Body of pancreas (tissue), 4 donors: Measurements from ENCODE around the gene MAN2B1. TPM values are rescaled to one million over a fixed set of nuclear protein-coding genes. Genes with fewer than 3 reads are reported as not detected.

Experiments used
- ATAC-seq: fragments of 150-250 bp; one replicate; pipeline ENCODE4 v1.9.1; 2016
- DNase-seq, 4 donors: peaks; one replicate each; pipeline ENCODE4 v3.0.0-alpha.2; 2019
- H3K27ac ChIP-seq, 4 donors: fragments of 200-600 bp; sonication (generic); 1 replicate in 3 of 4; 2 replicates in 1 of 4; pipeline versions ENCODE4 v1.5.1 to v1.6.1; 2016 to 2019; ENCODE audit warnings: mild to moderate bottlenecking in 1 of 4, mixed read lengths in 1 of 4, moderate library complexity in 1 of 4
- H3K27me3 ChIP-seq, 2 donors: fragments of 200-600 bp; sonication (generic); one replicate each; pipeline ENCODE4 v1.6.0; 2016; ENCODE audit warnings: mild to moderate bottlenecking in 1 of 2
- H3K36me3 ChIP-seq, 2 donors: fragments of 200-600 bp; sonication (generic); replicated peaks in 1 of 2; 2 replicates each; pipeline ENCODE4 v1.5.1; 2016; ENCODE audit warnings: low read depth in 2 of 2; ENCODE audit not compliant: insufficient read depth in 1 of 2
- H3K4me1 ChIP-seq: fragments of 200-600 bp; sonication (generic); one replicate; pipeline ENCODE4 v1.6.0; 2016
- H3K4me3 ChIP-seq, 2 donors: fragments of 200-600 bp; sonication (generic); 1 replicate in 1 of 2; 2 replicates in 1 of 2; pipeline ENCODE4 v1.5.1; 2016 to 2019
- H3K9me3 ChIP-seq, 3 donors: fragments of 200-600 bp; sonication (generic); 1 replicate in 2 of 3; 2 replicates in 1 of 3; pipeline ENCODE4 v1.5.1; 2016
- POLR2A ChIP-seq, 3 donors: fragments of 450-650 bp; IDR thresholded peaks; one replicate each; pipeline ENCODE4 v1.6.1; 2016; ENCODE audit warnings: antibody characterized with exemption in 3 of 3, mild to moderate bottlenecking in 2 of 3
- WGBS, 2 donors: methylation state at CpG; one replicate each; pipeline ENCODE4 v1.1.5; 2017; 5-methylcytosine and 5-hydroxymethylcytosine counted together
- intact Hi-C: fragments of 100-400 bp; cut with DNase I; formaldehyde crosslinking; loops from one replicate; pipeline ENCODE4 v1.15.1; 2023
- total RNA-seq, 2 donors: library from RNA; depleted of rRNA; stranded (reverse); fragments of >200 nt; gene quantifications; one replicate each; pipeline ENCODE4 v1.1.0, GENCODE V29; 2016
- TF ChIP-seq, protein P1 (sequence below), 7 experiments: fragments of 450-650 bp in 4 of 7; fragments of 200-600 bp in 3 of 7; sonication (generic) in 3 of 7; IDR thresholded peaks; one replicate each; pipeline ENCODE4 v1.5.1; 2016 to 2019; ENCODE audit warnings: antibody characterized with exemption in 7 of 7

The MAN2B1 gene
- total RNA-seq, 2 donors from 2014 or later: 30.0 to 48.0 TPM

DNA sequence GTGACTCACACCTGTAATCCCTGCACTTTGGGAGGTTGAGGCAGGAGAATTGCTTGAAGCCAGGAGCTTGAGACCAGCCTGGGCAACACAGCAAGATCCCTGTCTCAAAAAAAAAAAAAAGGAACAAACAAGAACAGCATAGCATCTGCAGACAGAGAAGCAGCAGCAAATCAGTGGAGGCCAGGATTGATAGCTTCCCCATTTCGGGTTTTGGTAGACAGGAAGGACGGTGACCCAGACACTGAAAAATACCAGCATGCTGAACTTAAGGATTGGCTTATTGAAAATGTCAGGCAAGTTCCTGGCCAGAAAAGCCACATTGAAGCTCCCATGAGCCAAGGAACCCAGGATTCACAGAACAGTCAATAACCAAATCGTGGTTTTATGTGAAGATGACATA, 58.9 kb downstream of the MAN2B1 start:
- Histone ChIP-seq H3K4me3 (no peak overlapping the region), H3K27me3 (no peaks in the 10 kb centered on the region), H3K9me3 (no peaks in the 10 kb centered on the region), H3K27ac (no peak overlapping the region), H3K36me3 (no peaks in the 10 kb centered on the region), H3K4me1 (peaks cover 18% of the 10 kb centered on the region)
- ATAC-seq: no peak
- intact Hi-C loops: no loop called here
- WGBS, 2 donors: 70 to 89% methylated on average over 3 of the region's 3 CpGs
- TF ChIP-seq POLR2A (IDR thresholded peaks at IDR 0.05): no peak
- TF ChIP-seq, protein P1, sequence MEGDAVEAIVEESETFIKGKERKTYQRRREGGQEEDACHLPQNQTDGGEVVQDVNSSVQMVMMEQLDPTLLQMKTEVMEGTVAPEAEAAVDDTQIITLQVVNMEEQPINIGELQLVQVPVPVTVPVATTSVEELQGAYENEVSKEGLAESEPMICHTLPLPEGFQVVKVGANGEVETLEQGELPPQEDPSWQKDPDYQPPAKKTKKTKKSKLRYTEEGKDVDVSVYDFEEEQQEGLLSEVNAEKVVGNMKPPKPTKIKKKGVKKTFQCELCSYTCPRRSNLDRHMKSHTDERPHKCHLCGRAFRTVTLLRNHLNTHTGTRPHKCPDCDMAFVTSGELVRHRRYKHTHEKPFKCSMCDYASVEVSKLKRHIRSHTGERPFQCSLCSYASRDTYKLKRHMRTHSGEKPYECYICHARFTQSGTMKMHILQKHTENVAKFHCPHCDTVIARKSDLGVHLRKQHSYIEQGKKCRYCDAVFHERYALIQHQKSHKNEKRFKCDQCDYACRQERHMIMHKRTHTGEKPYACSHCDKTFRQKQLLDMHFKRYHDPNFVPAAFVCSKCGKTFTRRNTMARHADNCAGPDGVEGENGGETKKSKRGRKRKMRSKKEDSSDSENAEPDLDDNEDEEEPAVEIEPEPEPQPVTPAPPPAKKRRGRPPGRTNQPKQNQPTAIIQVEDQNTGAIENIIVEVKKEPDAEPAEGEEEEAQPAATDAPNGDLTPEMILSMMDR (IDR thresholded peaks at IDR 0.05): no peak
- peak in 1 of 4 donors; percentile 10 for DNase-seq

DNA sequence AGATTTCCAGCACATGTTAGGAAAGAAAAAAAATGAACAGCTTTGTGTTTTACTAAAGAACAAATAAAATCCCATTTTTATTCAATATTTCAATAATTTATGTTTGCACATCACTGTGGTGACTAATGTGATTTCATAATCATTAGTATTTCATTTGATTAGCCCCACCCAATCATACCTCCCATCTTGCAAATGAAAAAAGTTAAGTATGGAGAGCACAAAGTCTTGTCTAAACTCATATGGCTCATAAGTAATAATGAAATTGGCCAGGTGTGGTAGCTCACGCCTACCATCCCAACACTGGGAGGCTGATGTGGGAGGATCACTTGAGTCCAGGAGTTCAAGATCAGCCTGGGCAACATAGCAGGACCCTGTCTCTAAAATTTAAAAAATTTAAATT, 59.7 kb downstream of the MAN2B1 start:
- Histone ChIP-seq H3K27ac (no peak overlapping the region), H3K27me3 (no peaks in the 10 kb centered on the region), H3K4me1 (peaks cover 12% of the 10 kb centered on the region), H3K4me3 (no peak overlapping the region), H3K9me3 (no peaks in the 10 kb centered on the region), H3K36me3 (no peaks in the 10 kb centered on the region)
- TF ChIP-seq, protein P1 (IDR thresholded peaks at IDR 0.05): no peak
- no peak for TF ChIP-seq POLR2A (IDR thresholded peaks at IDR 0.05)
- WGBS, 2 donors: 90 to 92% methylated on average over 1 of the region's 1 CpG
- intact Hi-C loops: no loop called here
- ATAC-seq (no peak), DNase-seq (no peak)

DNA sequence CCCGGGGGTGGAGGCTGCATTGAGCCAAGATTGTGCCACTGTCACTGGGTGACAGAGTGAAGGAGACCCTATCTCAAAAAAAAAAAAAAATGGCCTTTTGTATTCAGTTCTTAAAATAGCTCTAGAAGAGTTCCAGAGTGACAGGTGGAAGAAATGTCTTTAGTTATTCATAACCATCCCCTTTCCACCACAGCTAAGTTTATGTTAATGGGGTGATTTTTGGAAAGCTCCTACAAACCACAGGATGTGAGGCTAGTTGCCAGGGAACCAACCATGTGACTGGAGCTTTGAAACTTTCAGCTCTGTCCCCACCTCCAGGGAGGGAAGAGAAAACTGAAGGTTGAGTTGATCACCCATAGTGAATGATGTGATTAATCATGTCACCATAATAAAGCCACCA, 62.8 kb downstream of the MAN2B1 start:
- H3K9me3 ChIP-seq: no peaks in the 10 kb centered on the region
- no peak for DNase-seq
- no peak for ATAC-seq
- no peaks in the 10 kb centered on the region for H3K27me3 ChIP-seq
- intact Hi-C loops: no loop called here
- H3K27ac ChIP-seq: no peak overlapping the region
- 79 to 88% methylated on average over 1 of the region's 1 CpG for whole genome bisulfite sequencing, 2 donors
- TF ChIP-seq, protein P1 (IDR thresholded peaks at IDR 0.05): no peak
- TF ChIP-seq POLR2A (IDR thresholded peaks at IDR 0.05): no peak
- H3K4me1 ChIP-seq: no peaks in the 10 kb centered on the region
- no peak overlapping the region for H3K4me3 ChIP-seq
- H3K36me3 ChIP-seq: no peaks in the 10 kb centered on the region

DNA sequence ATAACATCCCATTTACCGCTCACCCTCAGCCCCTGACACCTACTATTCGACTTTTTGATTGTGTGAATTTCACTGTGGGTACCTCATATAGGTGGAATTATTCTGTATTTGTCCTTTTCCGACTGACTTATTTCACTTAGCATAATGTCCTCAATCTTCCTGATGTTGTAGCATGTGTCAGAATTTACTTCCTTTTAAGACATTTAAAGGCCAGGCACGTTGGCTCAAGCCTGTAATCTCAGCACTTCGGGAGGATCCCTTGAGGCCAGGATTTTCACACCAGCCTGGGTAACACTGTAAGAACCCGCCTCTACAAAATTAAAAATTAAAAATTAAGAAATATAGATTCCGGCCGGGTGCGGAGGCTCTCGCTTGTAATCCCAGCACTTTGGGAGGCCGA, 68.9 kb downstream of the MAN2B1 start:
- H3K9me3 ChIP-seq: no peaks in the 10 kb centered on the region
- H3K4me1 ChIP-seq: no peaks in the 10 kb centered on the region
- H3K27ac ChIP-seq: no peak overlapping the region
- DNase-seq: no peak
- H3K4me3 ChIP-seq: no peak overlapping the region
- no peaks in the 10 kb centered on the region for H3K27me3 ChIP-seq
- peaks cover 0 to 4% of the 10 kb centered on the region in 2 donors for H3K36me3 ChIP-seq
- WGBS, 2 donors: 85 to 89% methylated on average over 11 of the region's 11 CpGs
- intact Hi-C loops: no loop called here
- TF ChIP-seq, protein P1 (IDR thresholded peaks at IDR 0.05): no peak
- no peak for TF ChIP-seq POLR2A (IDR thresholded peaks at IDR 0.05)
- no peak for ATAC-seq

DNA sequence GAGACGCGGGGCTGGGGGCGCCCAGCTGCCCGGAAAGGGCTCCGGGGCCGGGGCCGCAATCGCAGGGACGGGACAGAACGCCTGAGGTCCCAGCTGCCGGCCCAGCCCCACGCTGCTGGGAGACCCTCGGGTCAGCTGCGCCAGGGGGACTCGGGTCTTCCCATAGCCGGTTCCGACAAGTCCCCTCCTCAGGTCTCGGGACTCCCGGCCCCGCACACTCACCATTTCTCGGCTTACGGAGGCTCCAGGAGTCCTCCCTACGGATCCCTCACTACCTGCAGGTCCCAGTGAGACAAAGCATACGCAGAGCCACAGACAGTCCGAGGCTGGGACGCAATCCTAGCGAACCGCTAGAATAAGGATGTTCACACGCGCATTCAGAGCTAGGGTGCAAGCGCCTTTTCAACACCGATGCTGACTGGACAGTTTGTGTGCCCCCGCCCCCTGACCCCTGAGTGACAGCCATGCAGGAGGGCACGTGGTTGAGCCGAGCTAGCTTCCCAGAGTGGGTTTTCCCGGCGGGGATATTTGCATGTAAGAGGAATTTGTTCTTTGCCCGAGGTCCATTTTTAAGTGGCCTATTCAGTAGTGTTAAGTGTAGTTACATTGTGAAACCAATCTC, 69.5 kb downstream of the MAN2B1 start:
- no peak for ATAC-seq
- TF ChIP-seq, protein P1 (IDR thresholded peaks at IDR 0.05): no peak
- TF ChIP-seq POLR2A (IDR thresholded peaks at IDR 0.05): no peak
- Histone ChIP-seq H3K9me3 (no peaks in the 10 kb centered on the region), H3K36me3 (peaks cover 0 to 4% of the 10 kb centered on the region in 2 donors), H3K27ac (no peak overlapping the region), H3K27me3 (no peaks in the 10 kb centered on the region), H3K4me3 (no peak overlapping the region), H3K4me1 (no peaks in the 10 kb centered on the region)
- intact Hi-C loops: no loop called here
- no peak for DNase-seq
- WGBS, 2 donors: 80% methylated on average over 16 to 33 of the region's 38 CpGs
